Measurements from ENCODE around the gene TRAF3.
"Not testable (repeated sequence)": the region's sequence is repeated elsewhere in the genome, so short reads cannot be mapped to it uniquely, and the experiment has no call there.

The TRAF3 gene

GRCh38 chr14:102760496-102761193 lies 16.6 kb upstream of the TRAF3 start:
- DNase-seq (ENCODE audit: low spot score in 2 of 2) (no peak), ATAC-seq (ENCODE audit: low read depth) (no peak)
- no peaks in the 10 kb centered on the region for H3K9me3 Mint-ChIP-seq

GRCh38 chr14:102761206-102761605 lies 16.0 kb upstream of the TRAF3 start:
- Mint-ChIP-seq H3K36me3 (no peaks in the 10 kb centered on the region), H3K9me3 (no peaks in the 10 kb centered on the region), H3K4me3 (no peak overlapping the region), H3K27ac (peak overlapping the region; percentile 89), H3K4me1 (peaks cover 24% of the 10 kb centered on the region), H3K27me3 (no peaks in the 10 kb centered on the region)
- DNase-seq (ENCODE audit: low spot score in 2 of 2) (no peak), ATAC-seq (ENCODE audit: low read depth) (peak; percentile 35)

More at GRCh38 chr14:102760496-102761193, 16.6 kb upstream of the TRAF3 start:
- Mint-ChIP-seq H3K4me3 (no peak overlapping the region), H3K4me1 (peaks cover 22% of the 10 kb centered on the region), H3K36me3 (no peaks in the 10 kb centered on the region), H3K27ac (peak overlapping the region; percentile 89), H3K27me3 (no peaks in the 10 kb centered on the region)

- Mint-ChIP-seq H3K9me3 (no peaks in the 10 kb centered on the region), H3K27ac (peak overlapping the region; percentile 87), H3K36me3 (no peaks in the 10 kb centered on the region), H3K4me1 (peaks cover 24% of the 10 kb centered on the region), H3K27me3 (no peaks in the 10 kb centered on the region), H3K4me3 (no peak overlapping the region)
- peak; percentile 59 for ATAC-seq (ENCODE audit: low read depth)
- peak; percentile 39 to 56 for DNase-seq (ENCODE audit: low spot score in 2 of 2)
These were observed 13.0 kb upstream of the TRAF3 start for GRCh38 chr14:102764220-102764671.

- H3K4me1 Mint-ChIP-seq = peaks cover 26% of the 10 kb centered on the region
- H3K27me3 Mint-ChIP-seq; ATAC-seq (ENCODE audit: low read depth); H3K36me3 Mint-ChIP-seq; H3K4me3 Mint-ChIP-seq; DNase-seq (ENCODE audit: low spot score in 2 of 2); H3K9me3 Mint-ChIP-seq: not testable (repeated sequence)
- H3K27ac Mint-ChIP-seq = peak overlapping the region; percentile 87
These were observed 11.5 kb upstream of the TRAF3 start for GRCh38 chr14:102765770-102766169.

GRCh38 chr14:102768223-102769048 lies 8.8 kb upstream of the TRAF3 start:
- Mint-ChIP-seq H3K4me3 (peak overlapping the region; percentile 50), H3K9me3 (no peaks in the 10 kb centered on the region), H3K36me3 (no peaks in the 10 kb centered on the region), H3K4me1 (peaks cover 33% of the 10 kb centered on the region), H3K27me3 (no peaks in the 10 kb centered on the region), H3K27ac (peak overlapping the region; percentile 99)
- ATAC-seq (ENCODE audit: low read depth) (peak; percentile 94), DNase-seq (ENCODE audit: low spot score in 2 of 2) (peak; percentile 66 to 82)

GRCh38 chr14:102769049-102769327 lies 8.3 kb upstream of the TRAF3 start:
- no peak for ATAC-seq (ENCODE audit: low read depth)
- H3K4me1 Mint-ChIP-seq = peaks cover 33% of the 10 kb centered on the region

GRCh38 chr14:102770147-102771123 lies 6.8 kb upstream of the TRAF3 start:
- H3K9me3 Mint-ChIP-seq = no peaks in the 10 kb centered on the region
- no peaks in the 10 kb centered on the region for H3K27me3 Mint-ChIP-seq
- no peak for DNase-seq (ENCODE audit: low spot score in 2 of 2)
- no peak overlapping the region for H3K4me3 Mint-ChIP-seq
- H3K4me1 Mint-ChIP-seq = peaks cover 27% of the 10 kb centered on the region
- peak overlapping the region; percentile 99 for H3K27ac Mint-ChIP-seq
- no peaks in the 10 kb centered on the region for H3K36me3 Mint-ChIP-seq
- ATAC-seq (ENCODE audit: low read depth) = no peak

More at GRCh38 chr14:102769049-102769327, 8.3 kb upstream of the TRAF3 start:
- H3K9me3 Mint-ChIP-seq = no peaks in the 10 kb centered on the region
- H3K36me3 Mint-ChIP-seq = no peaks in the 10 kb centered on the region
- H3K4me3 Mint-ChIP-seq = no peak overlapping the region
- no peaks in the 10 kb centered on the region for H3K27me3 Mint-ChIP-seq
- DNase-seq (ENCODE audit: low spot score in 2 of 2) = no peak
- peak overlapping the region; percentile 99 for H3K27ac Mint-ChIP-seq

GRCh38 chr14:102771144-102771543 lies 6.1 kb upstream of the TRAF3 start:
- peak overlapping the region; percentile 99 for H3K27ac Mint-ChIP-seq

GRCh38 chr14:102772781-102773570 lies 4.3 kb upstream of the TRAF3 start:
- H3K9me3 Mint-ChIP-seq = no peaks in the 10 kb centered on the region
- H3K36me3 Mint-ChIP-seq = no peaks in the 10 kb centered on the region
- no peaks in the 10 kb centered on the region for H3K27me3 Mint-ChIP-seq
- peaks cover 37% of the 10 kb centered on the region for H3K4me1 Mint-ChIP-seq
- ATAC-seq (ENCODE audit: low read depth) (no peak), DNase-seq (ENCODE audit: low spot score in 2 of 2) (no peak)
- H3K4me3 Mint-ChIP-seq = peak overlapping the region; percentile 65
- peak overlapping the region; percentile 92 for H3K27ac Mint-ChIP-seq

More at GRCh38 chr14:102771144-102771543, 6.1 kb upstream of the TRAF3 start:
- Mint-ChIP-seq H3K9me3 (no peaks in the 10 kb centered on the region), H3K27me3 (no peaks in the 10 kb centered on the region), H3K4me3 (no peak overlapping the region), H3K36me3 (no peaks in the 10 kb centered on the region), H3K4me1 (peaks cover 31% of the 10 kb centered on the region)
- no peak for DNase-seq (ENCODE audit: low spot score in 2 of 2)
- no peak for ATAC-seq (ENCODE audit: low read depth)

GRCh38 chr14:102774391-102775153 lies 2.7 kb upstream of the TRAF3 start:
- peak overlapping the region; percentile 52 for H3K4me3 Mint-ChIP-seq
- H3K36me3 Mint-ChIP-seq = peaks cover 3% of the 10 kb centered on the region
- peak overlapping the region; percentile 98 for H3K27ac Mint-ChIP-seq
- no peaks in the 10 kb centered on the region for H3K27me3 Mint-ChIP-seq
- peaks cover 38% of the 10 kb centered on the region for H3K4me1 Mint-ChIP-seq
- peak; percentile 47 for ATAC-seq (ENCODE audit: low read depth)
- peak; percentile 71 to 72 for DNase-seq (ENCODE audit: low spot score in 2 of 2)
- H3K9me3 Mint-ChIP-seq = no peaks in the 10 kb centered on the region

- Mint-ChIP-seq H3K27ac (peak overlapping the region; percentile 98), H3K36me3 (peaks cover 7% of the 10 kb centered on the region), H3K27me3 (no peaks in the 10 kb centered on the region), H3K4me3 (peak overlapping the region; percentile 93), H3K9me3 (no peaks in the 10 kb centered on the region), H3K4me1 (peaks cover 49% of the 10 kb centered on the region)
- DNase-seq (ENCODE audit: low spot score in 2 of 2) (peak in 1 of 2 donors; percentile 40), ATAC-seq (ENCODE audit: low read depth) (no peak)
These were observed 1.1 kb upstream of the TRAF3 start for GRCh38 chr14:102775855-102776760.
